ENCODE results near the gene INHA.

DNA sequence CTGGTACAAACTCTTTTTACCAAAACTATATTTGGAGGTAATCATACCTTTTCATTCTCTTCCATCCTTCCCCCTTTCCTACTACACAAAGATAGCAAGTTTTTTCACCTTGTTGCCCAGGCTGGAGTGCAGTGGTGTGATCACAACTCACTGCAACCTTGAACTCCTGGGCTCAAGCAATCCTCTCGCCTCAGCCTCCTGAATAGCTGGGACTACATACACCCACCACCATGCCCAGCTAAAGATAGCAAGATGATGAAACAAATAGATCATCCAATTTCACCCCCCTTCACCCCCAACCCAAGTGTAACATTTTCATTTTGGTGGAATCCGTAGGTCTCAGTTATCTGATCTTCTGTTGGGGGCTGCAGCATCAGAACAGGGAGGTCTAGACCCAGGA lies 21.0 kb downstream of the INHA start:
- TF ChIP-seq SUZ12 (IDR thresholded peaks at IDR 0.05): no peak
- TF ChIP-seq FOXM1 (IDR thresholded peaks at IDR 0.05; ENCODE audit: borderline replicate concordance): no peak
- no peak for TF ChIP-seq FOXK2 (IDR thresholded peaks at IDR 0.05)
- TF ChIP-seq SP1 (IDR thresholded peaks at IDR 0.05): no peak
- TF ChIP-seq CTBP1 (IDR thresholded peaks at IDR 0.05; ENCODE audit: borderline replicate concordance): no peak
- TF ChIP-seq FOXA1 (IDR thresholded peaks at IDR 0.05): no peak
- no peak for TF ChIP-seq BHLHE40 (IDR thresholded peaks at IDR 0.05; ENCODE audit: borderline replicate concordance)
